GM18858 (cell line): Measurements from ENCODE around the gene HIP1.
"Not testable (repeated sequence)": the region's sequence is repeated elsewhere in the genome, so short reads cannot be mapped to it uniquely, and the experiment has no call there.

Source experiments
- ATAC-seq: cut with Tn5 transposase; IDR thresholded peaks from one replicate; pipeline ENCODE4 v1.9.1; 2021; ENCODE audit not compliant: unreplicated experiment

HIP1 gene

GRCh38 chr7:75717746-75718145 is 21.0 kb downstream of the HIP1 start:
- not testable (repeated sequence) for ATAC-seq

- ATAC-seq, result no peak
Observed at GRCh38 chr7:75716992-75717626, 21.6 kb downstream of the HIP1 start.

GRCh38 chr7:75715864-75716263 is 22.9 kb downstream of the HIP1 start:
- no peak for ATAC-seq

GRCh38 chr7:75712517-75713361 is 26.0 kb downstream of the HIP1 start:
- no peak for ATAC-seq

GRCh38 chr7:75711656-75712514 is 26.9 kb downstream of the HIP1 start:
- no peak for ATAC-seq

- no peak for ATAC-seq
Observed at GRCh38 chr7:75711076-75711475, 27.7 kb downstream of the HIP1 start.

- ATAC-seq, result no peak
Observed at GRCh38 chr7:75704928-75705327, 33.8 kb downstream of the HIP1 start.

GRCh38 chr7:75702515-75702914 is 36.2 kb downstream of the HIP1 start:
- no peak for ATAC-seq

- ATAC-seq, result no peak
Observed at GRCh38 chr7:75699993-75700392, 38.7 kb downstream of the HIP1 start.

- ATAC-seq, result no peak
Observed at GRCh38 chr7:75698358-75698757, 40.4 kb downstream of the HIP1 start.

GRCh38 chr7:75696263-75697037 is 42.3 kb downstream of the HIP1 start:
- no peak for ATAC-seq

- no peak for ATAC-seq
Observed at GRCh38 chr7:75694638-75695399, 43.9 kb downstream of the HIP1 start.

GRCh38 chr7:75693668-75694067 is 45.1 kb downstream of the HIP1 start:
- not testable (repeated sequence) for ATAC-seq

GRCh38 chr7:75691793-75692543 is 46.8 kb downstream of the HIP1 start:
- no peak for ATAC-seq

- ATAC-seq, result no peak
Observed at GRCh38 chr7:75690121-75690523, 48.6 kb downstream of the HIP1 start.

- no peak for ATAC-seq
Observed at GRCh38 chr7:75689246-75690099, 49.3 kb downstream of the HIP1 start.

- ATAC-seq, result no peak
Observed at GRCh38 chr7:75688200-75689136, 50.3 kb downstream of the HIP1 start.
